CD4-positive, alpha-beta T cell (primary cell): Measurements from ENCODE around the gene GADD45A. TPM values are rescaled to one million over a fixed set of nuclear protein-coding genes. Genes with fewer than 3 reads are reported as not detected.

ENCODE experiments used
- ATAC-seq: fragments of 200-7000 bp; cut with Tn5 transposase; one replicate; pipeline ENCODE4 v1.10.0; 2022; ENCODE audit warnings: mild to moderate bottlenecking; ENCODE audit not compliant: poor library complexity
- CTCF ChIA-PET: fragments of 350-600 bp; sonication (Branson Sonifier 250); formaldehyde crosslinking; loops from one replicate; lab custom pipeline; 2021; ENCODE audit warnings: antibody characterized with exemption, inconsistent platforms; lab: Charles Lee
- POLR2A ChIA-PET: fragments of 350-600 bp; sonication (Branson Sonifier 250); formaldehyde crosslinking; loops from one replicate; lab custom pipeline; 2021; ENCODE audit warnings: antibody characterized with exemption, inconsistent platforms; lab: Charles Lee
- DNase-seq, 14 experiments: peaks; one replicate each; pipeline ENCODE4 v3.0.0-alpha.2; 2013 to 2020; ENCODE audit warnings: mixed read lengths in 2 of 14
- H3K27ac ChIP-seq, 2 donors: one replicate each; pipeline versions ENCODE4 v1.5.1 to v1.7.0; 2013; ENCODE audit warnings: low read length in 2 of 2, low read depth in 1 of 2, mild to moderate bottlenecking in 1 of 2
- H3K27me3 ChIP-seq, 2 experiments: 1 replicate in 1 of 2; 2 replicates in 1 of 2; pipeline versions ENCODE4 v1.6.1 to v1.7.0; 2013; ENCODE audit warnings: low read length in 2 of 2, control low read depth in 1 of 2, mild to moderate bottlenecking in 1 of 2, moderate library complexity in 1 of 2; ENCODE audit not compliant: insufficient read depth in 2 of 2, control insufficient read depth in 1 of 2
- H3K36me3 ChIP-seq: one replicate; pipeline ENCODE4 v1.6.1; 2013; ENCODE audit warnings: low read length, control low read depth; ENCODE audit not compliant: insufficient read depth
- H3K4me1 ChIP-seq: one replicate; pipeline ENCODE4 v1.6.1; 2013; ENCODE audit warnings: low read length, control low read depth; ENCODE audit not compliant: insufficient read depth
- H3K4me3 ChIP-seq: one replicate; pipeline ENCODE4 v1.5.1; 2013; ENCODE audit warnings: mild to moderate bottlenecking, low read length, moderate library complexity
- H3K9me3 ChIP-seq, 2 experiments: 1 replicate in 1 of 2; 2 replicates in 1 of 2; pipeline versions ENCODE4 v1.6.1 to v1.7.0; 2013; ENCODE audit warnings: low read length in 2 of 2, mild to moderate bottlenecking in 2 of 2, control low read depth in 1 of 2, moderate library complexity in 1 of 2; ENCODE audit not compliant: control insufficient read depth in 1 of 2, insufficient read depth in 1 of 2
- H3K27ac Mint-ChIP-seq: one replicate; pipeline ENCODE4 v1.8.0; 2020; ENCODE audit warnings: mixed read lengths
- H3K27me3 Mint-ChIP-seq: one replicate; pipeline ENCODE4 v1.8.0; 2021; ENCODE audit warnings: mixed read lengths
- H3K36me3 Mint-ChIP-seq: one replicate; pipeline ENCODE4 v1.8.0; 2021; ENCODE audit warnings: low read depth, mixed read lengths
- H3K4me1 Mint-ChIP-seq: one replicate; pipeline ENCODE4 v1.8.0; 2021; ENCODE audit warnings: low read depth, mixed read lengths
- H3K4me3 Mint-ChIP-seq: one replicate; pipeline ENCODE4 v1.8.0; 2020; ENCODE audit warnings: mild to moderate bottlenecking, mixed read lengths
- H3K9me3 Mint-ChIP-seq: one replicate; pipeline ENCODE4 v1.8.0; 2020; ENCODE audit warnings: mixed read lengths
- CTCF ChIP-seq: fragments of 200-600 bp; IDR thresholded peaks from one replicate; pipeline ENCODE4 v1.8.0; 2022; ENCODE audit warnings: antibody characterized with exemption, mild to moderate bottlenecking
- intact Hi-C, 2 experiments: fragments of 100-400 bp; cut with DNase I in 1 of 2; cut with micrococcal nuclease in 1 of 2; formaldehyde crosslinking; loops; one replicate each; pipeline versions ENCODE4 v1.15.1 to v1.9.0; 2023 to 2025; cut with DNase I, micrococcal nuclease
- total RNA-seq, 174 experiments: library from RNA in 2 of 174; stranded (reverse) in 2 of 174; gene quantifications; one replicate each; pipeline ENCODE4 v1.2.3 and lab custom pipeline; 2021 to 2026

The GADD45A gene
- total RNA-seq, 2 experiments from 2014 or later = 136 to 140 TPM

GRCh38 chr1:67684526-67685066, 405 bp upstream of the GADD45A start:
- POLR2A ChIA-PET = interaction anchor here (0.6 to 3.7 kb wide), 16 partner anchors 8 to 1353 kb away, joined by 3 to 74 read pairs (median 6); partner anchors contain the start of genes DNAI4, MIER1, SERBP1 and SLC35D1
- H3K27ac ChIP-seq = no peak overlapping the region

GRCh38 chr1:67685558-67686266, 711 bp downstream of the GADD45A start:
- H3K27ac ChIP-seq = peak overlapping the region; percentile 21 to 31
- peaks cover 3% of the 10 kb centered on the region for H3K36me3 ChIP-seq
- POLR2A ChIA-PET = interaction anchor here (0.6 to 3.7 kb wide), 16 partner anchors 8 to 1354 kb away, joined by 3 to 74 read pairs (median 6); partner anchors contain the start of genes DNAI4, MIER1, SERBP1 and SLC35D1
- no peak for TF ChIP-seq CTCF
- no peaks in the 10 kb centered on the region for H3K9me3 ChIP-seq
- H3K4me3 Mint-ChIP-seq = peak overlapping the region; percentile 98
- DNase-seq (peak; percentile 15 to 77 (median 48)), ATAC-seq (peak; percentile 16)
- H3K27ac Mint-ChIP-seq = peak overlapping the region; percentile 89
- H3K4me1 ChIP-seq = peaks cover 17% of the 10 kb centered on the region
- peaks cover 16% of the 10 kb centered on the region for H3K36me3 Mint-ChIP-seq
- H3K4me1 Mint-ChIP-seq = peaks cover 28% of the 10 kb centered on the region
- CTCF ChIA-PET = interaction anchor here (1.4 to 1.8 kb wide), 2 partner anchors 10 to 12 kb away, joined by 4 to 5 read pairs; no protein-coding TSS in a partner anchor
- intact Hi-C loops = loop anchor here (1.0 to 10.0 kb wide), 6 partner anchors 11 to 1341 kb away; partner anchors contain the start of gene SERBP1 (in 2 of the 2)
- no peaks in the 10 kb centered on the region for H3K27me3 ChIP-seq
- no peaks in the 10 kb centered on the region for H3K27me3 Mint-ChIP-seq
- H3K9me3 Mint-ChIP-seq = no peaks in the 10 kb centered on the region
- peak overlapping the region; percentile 91 for H3K4me3 ChIP-seq

More at GRCh38 chr1:67684526-67685066, 405 bp upstream of the GADD45A start:
- Histone ChIP-seq H3K36me3 (peaks cover 3% of the 10 kb centered on the region), H3K4me3 (peak overlapping the region; percentile 91), H3K27me3 (no peaks in the 10 kb centered on the region), H3K9me3 (no peaks in the 10 kb centered on the region), H3K4me1 (peaks cover 17% of the 10 kb centered on the region)
- H3K9me3 Mint-ChIP-seq = no peaks in the 10 kb centered on the region
- peak overlapping the region; percentile 89 for H3K27ac Mint-ChIP-seq
- CTCF ChIA-PET = interaction anchor here (1.1 to 1.8 kb wide), 3 partner anchors 9 to 123 kb away, joined by 3 to 5 read pairs (median 3); no protein-coding TSS in a partner anchor
- peaks cover 16% of the 10 kb centered on the region for H3K36me3 Mint-ChIP-seq
- intact Hi-C loops = loop anchor here (1.0 to 10.0 kb wide), 6 partner anchors 10 to 1340 kb away; partner anchors contain the start of gene SERBP1 (in 2 of the 2)
- DNase-seq = no peak
- peaks cover 28% of the 10 kb centered on the region for H3K4me1 Mint-ChIP-seq
- no peaks in the 10 kb centered on the region for H3K27me3 Mint-ChIP-seq
- ATAC-seq = no peak
- H3K4me3 Mint-ChIP-seq = peak overlapping the region; percentile 98
- TF ChIP-seq CTCF = no peak
